GM19455 (cell line): ENCODE measurements around the gene LDHD.

Source experiments
- ATAC-seq: cut with Tn5 transposase; IDR thresholded peaks from one replicate; pipeline ENCODE4 v1.9.1; 2021; ENCODE audit not compliant: unreplicated experiment

Gene LDHD

GRCh38 chr16:75114946-75115825 is 1.4 kb downstream of the LDHD start:
- ATAC-seq = no peak

GRCh38 chr16:75114179-75114945 is 2.2 kb downstream of the LDHD start:
- no peak for ATAC-seq

GRCh38 chr16:75113541-75114121 is 2.9 kb downstream of the LDHD start:
- no peak for ATAC-seq

DNA sequence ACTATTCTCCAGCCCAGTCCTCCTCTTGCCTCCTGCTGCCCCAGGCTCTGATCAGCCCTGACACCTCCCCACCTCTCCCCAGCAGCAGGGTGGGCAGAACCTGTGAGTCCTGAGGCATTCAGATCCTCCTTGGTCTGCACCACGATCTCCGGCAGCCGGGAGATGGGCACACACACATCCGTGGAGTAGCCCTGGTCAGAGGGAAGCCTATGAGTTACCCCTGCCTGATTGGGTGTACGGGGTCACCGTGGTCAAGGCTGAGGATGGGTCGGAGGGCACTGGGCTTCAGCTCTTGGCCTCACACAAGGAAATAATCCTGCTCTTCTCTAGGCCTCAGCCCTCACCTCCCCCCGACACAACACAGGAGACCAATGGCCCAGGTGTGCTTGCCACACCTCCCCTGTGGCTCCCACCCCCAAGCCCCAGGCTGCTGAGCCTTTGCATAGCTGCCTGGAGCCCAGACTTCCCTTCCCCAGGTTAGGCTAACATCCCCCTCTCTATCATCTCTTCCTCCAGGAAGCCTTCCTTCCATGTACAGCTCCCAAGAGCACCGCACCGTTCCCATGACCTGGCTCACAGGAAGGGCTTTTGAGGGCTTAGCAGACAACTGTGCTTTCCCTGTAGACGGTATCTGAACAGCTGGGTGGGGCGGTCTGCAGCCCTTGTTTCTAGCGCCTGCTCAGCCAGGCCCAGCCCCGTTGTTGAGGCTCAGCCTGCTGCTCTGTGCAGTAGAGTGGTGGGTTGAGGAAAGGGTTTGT is 3.7 kb downstream of the LDHD start:
- ATAC-seq = no peak

GRCh38 chr16:75111961-75112733 is 4.4 kb downstream of the LDHD start:
- ATAC-seq = no peak

DNA sequence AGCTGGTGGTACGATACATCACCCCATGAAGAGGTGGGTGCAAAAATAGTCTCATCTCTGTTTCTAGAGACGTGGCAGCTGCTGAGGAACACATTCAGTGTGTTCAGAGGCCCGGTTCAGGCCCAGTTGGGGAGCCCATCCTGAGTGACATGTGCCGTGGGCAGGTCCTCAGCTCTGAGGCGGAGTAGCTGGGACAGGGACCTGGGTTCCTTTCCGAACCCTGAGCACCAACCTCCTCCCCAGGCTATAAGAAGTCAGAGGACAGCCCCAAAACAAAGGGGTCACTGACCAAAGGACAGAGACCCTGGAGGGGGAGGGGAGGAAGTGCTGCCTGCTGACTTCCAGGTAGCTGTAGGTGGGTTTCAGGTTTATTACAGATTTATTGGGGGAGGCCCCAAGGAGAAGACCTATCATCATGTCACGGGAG is 5.1 kb downstream of the LDHD start:
- ATAC-seq = peak; percentile 21

DNA sequence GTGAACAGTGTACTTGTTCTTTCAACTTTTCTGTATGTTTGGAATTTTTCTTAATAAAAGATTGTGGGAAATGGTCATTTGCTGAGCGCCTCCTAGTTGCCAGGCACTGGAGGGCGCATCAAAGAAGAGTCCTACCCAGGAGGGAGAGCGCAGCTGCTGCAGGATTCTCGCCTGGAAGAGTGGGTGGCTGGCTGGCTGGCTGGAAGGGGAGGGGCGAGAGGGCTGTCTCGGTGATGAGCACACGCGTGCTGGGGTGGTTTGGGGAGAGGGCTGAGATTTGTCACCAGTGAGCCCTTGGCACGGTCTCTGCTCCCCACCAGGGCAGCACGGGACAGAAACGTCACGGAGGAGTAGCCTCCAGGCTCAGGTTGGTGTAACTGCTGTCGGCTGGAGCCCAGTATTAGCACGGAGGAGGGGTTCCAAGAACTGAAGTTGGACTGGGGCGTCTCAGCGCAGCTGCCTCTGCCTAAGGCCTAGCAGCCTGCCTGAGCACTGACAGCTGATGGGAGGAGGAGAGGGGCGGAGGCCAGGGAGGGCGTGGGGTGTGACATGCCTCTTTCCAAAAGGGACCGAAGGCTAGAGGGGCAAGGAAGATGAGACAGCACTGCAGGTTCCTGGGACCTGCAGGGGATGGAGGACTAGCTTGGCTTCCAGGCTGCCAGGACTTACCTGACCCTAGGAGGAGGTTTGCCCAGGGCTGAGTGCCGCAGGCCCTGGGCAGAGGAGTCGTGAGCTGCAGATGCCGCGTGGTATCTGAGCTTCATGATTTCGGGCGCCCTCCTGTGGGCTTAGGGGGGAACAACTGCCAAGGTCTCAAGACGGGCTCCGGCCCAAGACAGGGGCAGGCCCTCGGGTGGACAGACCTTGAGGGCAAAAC is 5.7 kb downstream of the LDHD start:
- ATAC-seq = peak; percentile 76

GRCh38 chr16:75109732-75110243 is 6.8 kb downstream of the LDHD start:
- ATAC-seq = no peak

GRCh38 chr16:75108792-75109731 is 7.5 kb downstream of the LDHD start:
- ATAC-seq = no peak

- no peak for ATAC-seq
These were observed 9.1 kb downstream of the LDHD start for GRCh38 chr16:75107505-75107904.

DNA sequence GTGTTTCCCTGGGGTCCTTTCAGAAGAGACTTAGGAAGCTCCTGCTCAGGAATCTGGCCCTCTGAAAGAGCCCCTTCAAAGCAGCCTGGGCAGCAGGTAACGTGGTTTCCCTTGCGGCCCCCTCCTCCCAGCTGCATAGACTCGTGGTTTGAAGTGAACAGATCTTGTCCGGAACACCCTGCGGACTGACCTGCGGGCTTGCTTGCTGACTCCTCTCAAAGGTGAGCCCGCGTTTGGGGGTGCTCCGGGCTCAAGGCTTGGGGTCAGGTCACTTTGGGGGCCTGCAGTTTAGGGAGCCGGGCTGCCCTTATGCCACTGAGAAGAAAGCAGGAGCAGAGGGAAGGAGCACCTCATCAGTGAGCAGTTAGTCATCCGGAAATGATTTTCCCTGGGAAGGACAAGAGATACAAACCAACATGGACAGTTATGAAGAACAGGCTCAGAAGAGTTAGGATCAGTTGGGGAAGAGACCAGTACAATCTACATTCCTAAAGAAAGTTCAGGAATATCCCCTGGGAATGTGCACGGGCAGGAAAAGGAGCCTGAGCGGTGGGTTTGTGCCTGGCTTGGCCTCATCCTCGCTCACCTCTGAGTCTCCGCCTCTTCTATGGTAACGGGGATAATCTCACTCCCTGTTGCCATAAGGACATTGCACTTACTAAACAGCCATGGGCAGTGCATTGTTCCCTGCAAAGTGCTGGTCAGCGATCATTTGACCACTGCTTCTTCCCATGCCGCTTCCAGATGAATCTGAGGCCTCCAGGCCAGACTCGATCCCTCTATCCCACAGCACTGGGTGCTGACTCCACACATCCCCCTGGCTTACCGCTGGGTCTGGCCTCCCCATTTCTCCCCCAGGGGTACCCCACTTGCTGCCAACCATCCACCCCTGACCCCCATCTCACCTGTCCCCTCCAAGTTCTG is 10.0 kb downstream of the LDHD start:
- ATAC-seq = no peak

GRCh38 chr16:75105306-75106061 is 11.1 kb downstream of the LDHD start:
- no peak for ATAC-seq

DNA sequence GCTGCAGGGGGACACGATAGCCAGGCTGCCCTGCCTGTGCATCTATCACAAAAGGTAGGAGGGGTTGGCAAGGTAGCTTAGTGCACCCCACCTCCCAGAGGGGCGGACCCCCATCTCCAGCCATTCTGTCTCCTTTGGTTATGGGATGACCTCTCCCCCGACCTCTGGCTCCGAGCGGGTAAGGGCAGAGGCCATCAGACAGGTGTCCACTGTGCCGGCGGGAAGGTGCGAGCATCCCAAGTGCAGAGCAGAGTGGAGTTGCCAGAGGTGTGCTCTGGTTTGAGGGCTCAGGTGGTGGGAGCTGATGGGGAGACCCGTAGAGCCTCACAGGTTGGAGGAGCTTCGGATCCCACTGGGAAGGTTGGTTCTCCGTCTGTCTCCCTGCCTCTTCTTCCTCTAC is 11.7 kb downstream of the LDHD start:
- no peak for ATAC-seq

DNA sequence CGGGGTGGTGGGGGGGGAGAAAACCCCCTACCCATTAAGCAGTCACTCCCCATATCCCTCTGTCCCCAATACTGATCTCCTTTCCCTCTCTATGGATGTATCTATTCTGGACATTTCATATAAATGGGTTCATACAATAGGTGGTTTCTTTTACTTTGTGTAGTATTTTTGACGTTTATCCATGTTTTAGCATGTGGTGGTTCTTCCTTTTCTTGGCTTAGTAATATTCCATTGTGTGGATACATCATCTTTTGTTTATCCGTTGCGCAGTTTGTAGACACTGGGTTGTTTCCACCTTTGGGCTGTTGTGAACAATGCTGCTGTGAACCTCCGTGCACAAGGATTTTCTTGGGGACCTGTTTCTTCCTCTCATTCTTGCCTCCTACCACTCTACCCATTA is 12.6 kb downstream of the LDHD start:
- ATAC-seq = no peak

DNA sequence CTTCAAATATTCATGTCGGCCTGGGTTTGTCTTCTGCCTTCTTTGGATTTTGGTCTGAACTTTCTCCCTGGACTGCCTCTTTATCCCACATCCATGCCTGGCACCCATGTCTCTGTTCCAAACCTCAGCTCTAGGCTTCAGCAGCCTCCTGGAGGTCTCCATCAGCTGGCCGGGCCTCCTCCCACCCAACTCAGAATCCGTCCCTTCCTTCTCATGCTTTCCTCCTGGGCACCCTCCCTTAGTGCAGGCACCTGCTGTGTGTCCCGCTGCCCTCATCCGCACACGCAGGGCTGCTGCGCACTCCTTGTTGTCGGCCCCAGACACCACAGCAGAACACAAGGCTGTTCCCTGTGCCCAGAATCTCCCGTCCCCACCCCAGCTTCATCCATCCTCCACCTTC is 14.0 kb downstream of the LDHD start:
- ATAC-seq = no peak

DNA sequence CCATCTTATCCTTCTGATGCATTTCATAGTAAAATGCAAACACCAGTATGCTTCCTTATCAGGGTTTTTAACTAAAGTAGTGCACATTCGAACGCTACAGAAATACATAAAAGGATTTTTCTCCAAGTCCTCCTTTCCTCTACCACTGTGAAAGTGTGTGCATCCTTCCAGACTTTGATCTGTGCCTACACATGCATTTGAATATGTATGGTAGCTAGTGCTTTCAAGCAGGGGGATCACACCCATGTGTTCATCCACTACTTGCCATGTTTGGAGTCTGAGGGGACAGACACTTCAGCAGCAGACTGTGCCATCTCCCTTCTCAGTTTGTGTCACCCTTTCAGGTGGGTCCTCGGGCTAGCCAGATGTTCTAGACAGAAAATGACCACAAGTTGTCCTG is 14.9 kb downstream of the LDHD start:
- ATAC-seq = no peak
